GF-D8 (cell line): ENCODE data around the gene RNF208.
"Not testable (repeated sequence)": the region's sequence is repeated elsewhere in the genome, so short reads cannot be mapped to it uniquely, and the experiment has no call there.

Experiments used
- DNase-seq: peaks from one replicate; lab custom pipeline; 2025; lab: John Stamatoyannopoulos, UW

The RNF208 gene

GRCh38 chr9:137253717-137254623 lies 31.9 kb upstream of the RNF208 start:
- DNase-seq, result no peak

- no peak for DNase-seq
These were observed 30.8 kb upstream of the RNF208 start for GRCh38 chr9:137252555-137253506.

GRCh38 chr9:137251490-137252268 lies 29.6 kb upstream of the RNF208 start:
- DNase-seq, result no peak

GRCh38 chr9:137251194-137251461 lies 29.1 kb upstream of the RNF208 start, which contains the start of gene STPG3:
TSS of gene STPG3 (plus strand) at chr9:137251286. CDS start at chr9:137251287, 1 bp downstream.
- no peak for DNase-seq

- DNase-seq, result no peak
These were observed 28.5 kb upstream of the RNF208 start for GRCh38 chr9:137250329-137251193.

GRCh38 chr9:137247916-137248175 lies 25.8 kb upstream of the RNF208 start:
- no peak for DNase-seq

- no peak for DNase-seq
These were observed 25.3 kb upstream of the RNF208 start for GRCh38 chr9:137247135-137247915.

- DNase-seq, result no peak
These were observed 23.7 kb upstream of the RNF208 start for GRCh38 chr9:137245450-137246421.

- DNase-seq, result no peak
These were observed 22.7 kb upstream of the RNF208 start for GRCh38 chr9:137244486-137245449.

- DNase-seq, result no peak
These were observed 21.8 kb upstream of the RNF208 start for GRCh38 chr9:137243626-137244485.

GRCh38 chr9:137243266-137243625 lies 21.2 kb upstream of the RNF208 start:
- not testable (repeated sequence) for DNase-seq

GRCh38 chr9:137242269-137243203 lies 20.5 kb upstream of the RNF208 start:
- no peak for DNase-seq

GRCh38 chr9:137241490-137242268 lies 19.6 kb upstream of the RNF208 start:
- no peak for DNase-seq

GRCh38 chr9:137240841-137241489 lies 18.9 kb upstream of the RNF208 start, which contains the start of gene TUBB4B:
TSS of gene TUBB4B (plus strand) at chr9:137241287. CDS start at chr9:137241361, 74 bp downstream.
- peak; percentile 99 for DNase-seq
